NB4 (cell line): Measurements from ENCODE around the gene XRCC6.

ENCODE experiments used
- TF ChIP-seq, protein P1 (sequence below): IDR thresholded peaks from 2 replicates; pipeline ENCODE4 v1.6.1; 2011; ENCODE audit warnings: low read depth, low read length
- TF ChIP-seq, protein P2 (sequence below): IDR thresholded peaks from one replicate; pipeline ENCODE4 v1.5.1; 2012; ENCODE audit warnings: low read depth, low read length

DNA sequence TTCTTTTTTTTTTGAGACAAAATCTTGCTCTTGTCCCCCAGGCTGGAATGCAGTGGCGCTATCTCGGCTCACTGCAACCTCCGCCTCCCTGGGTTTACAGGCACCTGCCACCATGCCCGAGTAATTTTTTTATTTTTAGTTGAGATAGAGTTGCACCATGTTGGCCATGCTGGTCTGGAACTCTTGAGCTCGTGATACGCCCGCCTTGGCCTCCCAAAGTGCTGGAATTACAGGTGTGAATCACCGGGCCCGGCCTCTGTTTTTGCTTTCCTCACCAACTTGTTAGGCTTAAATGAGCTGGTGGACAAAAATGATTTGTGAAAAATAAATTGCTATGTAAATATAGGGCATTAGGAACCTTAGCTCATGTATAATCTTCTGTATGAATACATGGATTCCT is 81.7 kb downstream of the XRCC6 start:
- TF ChIP-seq, protein P1, sequence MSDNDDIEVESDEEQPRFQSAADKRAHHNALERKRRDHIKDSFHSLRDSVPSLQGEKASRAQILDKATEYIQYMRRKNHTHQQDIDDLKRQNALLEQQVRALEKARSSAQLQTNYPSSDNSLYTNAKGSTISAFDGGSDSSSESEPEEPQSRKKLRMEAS = no peak
- TF ChIP-seq, protein P2, sequence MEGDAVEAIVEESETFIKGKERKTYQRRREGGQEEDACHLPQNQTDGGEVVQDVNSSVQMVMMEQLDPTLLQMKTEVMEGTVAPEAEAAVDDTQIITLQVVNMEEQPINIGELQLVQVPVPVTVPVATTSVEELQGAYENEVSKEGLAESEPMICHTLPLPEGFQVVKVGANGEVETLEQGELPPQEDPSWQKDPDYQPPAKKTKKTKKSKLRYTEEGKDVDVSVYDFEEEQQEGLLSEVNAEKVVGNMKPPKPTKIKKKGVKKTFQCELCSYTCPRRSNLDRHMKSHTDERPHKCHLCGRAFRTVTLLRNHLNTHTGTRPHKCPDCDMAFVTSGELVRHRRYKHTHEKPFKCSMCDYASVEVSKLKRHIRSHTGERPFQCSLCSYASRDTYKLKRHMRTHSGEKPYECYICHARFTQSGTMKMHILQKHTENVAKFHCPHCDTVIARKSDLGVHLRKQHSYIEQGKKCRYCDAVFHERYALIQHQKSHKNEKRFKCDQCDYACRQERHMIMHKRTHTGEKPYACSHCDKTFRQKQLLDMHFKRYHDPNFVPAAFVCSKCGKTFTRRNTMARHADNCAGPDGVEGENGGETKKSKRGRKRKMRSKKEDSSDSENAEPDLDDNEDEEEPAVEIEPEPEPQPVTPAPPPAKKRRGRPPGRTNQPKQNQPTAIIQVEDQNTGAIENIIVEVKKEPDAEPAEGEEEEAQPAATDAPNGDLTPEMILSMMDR = no peak
